ENCODE measurements around the gene NME7.

GRCh38 chr1:169132512-169133227 is 234.9 kb downstream of the NME7 start:
- TF ChIP-seq CTCF (IDR thresholded peaks at IDR 0.05): no peak
- no peak for TF ChIP-seq POLR2A (IDR thresholded peaks at IDR 0.05)
